NCI-H1092 treated with DMSO at 0.1 percent for 48 hours (cell line): Measurements from ENCODE around the gene HAS3.

Source experiments
- DNase-seq: peaks from one replicate; lab custom pipeline; 2025; lab: John Stamatoyannopoulos, UW

HAS3 gene

DNA sequence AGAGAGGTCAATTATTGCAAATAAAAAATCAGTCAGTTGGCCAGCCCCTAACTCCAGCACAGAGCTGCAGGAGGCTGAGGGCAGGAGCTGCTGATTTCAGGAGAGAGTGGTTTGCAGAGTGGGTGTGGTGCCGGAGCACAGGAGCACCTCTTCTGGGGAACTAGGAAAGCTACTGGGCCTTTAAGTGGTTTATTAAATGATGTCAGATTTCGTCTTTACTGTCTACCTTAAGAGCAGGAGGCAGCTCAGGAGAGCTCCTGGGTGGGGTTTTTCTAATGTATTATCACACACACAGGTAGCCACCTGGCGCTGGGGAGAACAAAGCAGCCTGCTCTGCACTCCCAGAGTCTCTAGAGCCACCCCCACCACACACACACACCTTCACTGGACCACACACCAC is 11.5 kb upstream of the HAS3 start:
- peak; percentile 47 for DNase-seq

DNA sequence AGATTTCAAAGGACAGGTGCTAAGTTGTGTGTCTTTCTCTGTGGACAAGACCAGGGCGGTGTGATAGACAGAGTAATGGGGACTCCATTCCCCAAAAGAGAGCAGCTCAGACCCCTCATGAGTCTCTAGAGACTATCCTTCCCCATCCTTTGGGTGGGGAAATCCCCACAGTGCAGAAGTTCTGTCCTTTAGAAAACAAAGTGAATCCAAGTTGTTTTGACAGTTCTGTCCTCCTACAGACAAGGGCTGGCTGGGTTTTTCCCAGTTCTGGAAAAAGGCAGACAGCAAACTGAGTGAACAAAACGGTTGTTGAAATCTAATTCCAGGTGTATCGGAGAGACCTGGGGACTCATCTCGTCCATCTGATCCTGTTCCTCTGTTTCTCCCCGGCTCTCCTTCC is 11.0 kb upstream of the HAS3 start:
- no peak for DNase-seq

DNA sequence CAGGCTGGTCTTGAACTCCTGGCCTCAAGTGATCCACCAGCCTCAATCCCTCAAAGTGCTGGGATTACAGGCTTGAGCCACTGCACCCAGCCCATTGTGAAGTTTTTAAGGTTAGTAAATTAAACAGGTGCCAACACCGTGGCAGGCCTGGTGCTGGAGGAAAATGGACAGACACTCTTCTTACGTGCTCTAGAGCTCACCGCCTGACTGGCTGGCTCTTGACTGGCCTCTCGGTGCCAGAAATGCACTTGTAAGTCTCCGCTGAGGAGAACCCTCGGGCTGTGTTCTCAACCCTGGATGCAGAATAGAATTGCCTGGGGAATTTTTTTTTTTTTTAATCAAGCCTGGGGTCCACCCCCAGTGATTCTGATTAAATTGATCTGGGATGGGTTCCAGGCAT is 10.3 kb upstream of the HAS3 start:
- DNase-seq = peak; percentile 93

DNA sequence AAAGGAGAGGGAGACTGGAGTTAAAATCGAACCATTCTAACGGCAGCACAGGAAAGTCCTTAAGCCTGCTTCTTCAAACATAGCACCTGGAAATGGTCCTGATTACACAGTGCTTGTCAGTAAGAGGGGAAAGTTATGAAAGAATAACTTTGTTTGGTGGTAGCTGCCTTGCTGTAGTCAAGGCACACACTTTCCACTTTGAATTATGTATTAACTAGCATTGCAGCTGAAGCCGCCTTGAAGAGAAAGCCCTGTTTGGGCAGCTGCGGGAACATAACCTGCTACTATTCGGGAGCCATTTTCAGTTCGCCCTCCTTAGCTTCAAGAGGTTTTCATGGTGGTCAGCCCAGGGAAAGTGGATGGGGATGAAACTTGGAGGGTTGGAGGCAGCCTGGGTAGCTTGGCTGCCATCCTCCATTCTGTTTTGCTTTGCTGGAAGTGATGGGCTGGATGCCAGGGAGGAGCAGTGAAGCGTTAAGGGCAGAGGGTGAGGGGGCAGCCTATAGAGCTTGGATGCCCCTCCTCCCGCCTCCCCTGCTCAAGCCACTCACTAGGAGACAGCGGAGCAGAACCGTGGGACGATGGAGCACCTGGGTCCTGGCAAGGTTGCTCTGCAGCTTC is 5.3 kb upstream of the HAS3 start:
- DNase-seq = peak; percentile 98

DNA sequence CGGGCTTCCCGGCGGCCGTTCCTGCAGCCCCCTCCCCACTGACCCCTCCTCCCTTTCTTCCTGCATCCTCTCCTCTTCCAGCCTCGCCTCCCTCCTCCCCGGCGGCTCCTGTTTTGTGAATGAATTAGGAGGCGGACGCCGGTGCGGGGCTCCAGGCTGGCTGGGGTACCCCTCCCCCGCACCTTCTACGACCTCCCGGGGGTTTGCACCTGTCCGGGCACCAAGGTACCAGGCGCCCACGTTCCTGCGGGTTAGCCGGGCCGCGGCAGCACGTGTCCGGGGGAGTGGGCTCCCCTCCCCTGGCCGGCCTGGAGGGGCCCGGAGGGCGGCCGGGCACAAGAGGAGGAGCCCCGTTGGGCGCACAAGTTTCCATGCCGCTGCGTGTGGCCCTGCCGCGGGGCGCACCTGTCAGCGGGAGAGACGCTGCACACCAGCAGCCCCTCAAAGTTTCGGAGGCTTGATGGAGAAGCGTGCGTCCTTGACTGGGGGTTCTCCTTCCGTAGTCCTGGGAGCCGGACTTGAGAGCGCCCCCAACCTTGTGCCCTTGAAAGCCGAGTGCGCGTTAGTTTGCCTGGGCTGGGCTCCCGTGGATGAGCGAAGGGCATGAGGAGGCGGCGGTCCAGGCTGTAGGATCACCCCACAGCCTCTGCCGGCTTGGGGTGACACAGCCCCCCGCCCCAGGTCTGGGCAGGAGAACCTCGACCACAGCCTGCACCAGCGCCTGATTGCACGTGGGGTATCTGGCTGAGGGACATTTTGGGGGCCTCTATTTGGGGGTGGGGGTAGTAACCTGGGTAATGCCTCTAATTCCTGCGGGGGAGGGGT is 1.2 kb downstream of the HAS3 start:
- no peak for DNase-seq

DNA sequence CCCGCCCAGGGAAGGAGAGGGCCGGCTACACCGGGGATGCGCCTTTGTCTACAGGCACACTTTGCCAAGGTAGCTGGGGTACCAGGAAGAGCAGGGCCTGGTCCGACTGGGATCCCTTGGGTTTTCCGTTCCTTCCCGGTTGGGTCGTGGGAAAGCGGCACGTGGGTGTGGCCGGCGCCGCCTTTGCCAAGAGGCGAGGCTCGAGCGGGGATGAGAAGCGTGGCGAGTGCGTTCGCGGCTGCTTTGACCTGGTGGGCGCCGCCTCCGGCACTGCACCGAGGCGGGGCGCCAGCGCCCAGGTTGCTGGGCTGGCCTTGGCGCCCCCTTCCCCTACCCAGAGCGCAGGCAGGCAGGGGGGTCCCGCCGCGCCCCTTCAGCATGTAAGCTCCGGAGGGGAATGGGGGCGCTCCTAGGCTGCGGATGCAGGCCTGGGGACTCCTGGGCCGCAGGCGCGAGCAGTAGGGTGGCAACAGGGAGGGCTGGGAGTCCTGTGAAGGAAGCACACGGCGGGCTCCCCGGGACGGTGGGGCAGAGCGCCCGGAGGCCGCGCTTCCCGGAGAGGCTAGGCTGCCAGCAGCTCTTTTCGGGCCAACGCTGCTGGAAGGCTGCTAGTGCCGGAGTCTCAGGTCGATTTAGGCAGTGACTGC is 2.0 kb downstream of the HAS3 start:
- peak; percentile 43 for DNase-seq

DNA sequence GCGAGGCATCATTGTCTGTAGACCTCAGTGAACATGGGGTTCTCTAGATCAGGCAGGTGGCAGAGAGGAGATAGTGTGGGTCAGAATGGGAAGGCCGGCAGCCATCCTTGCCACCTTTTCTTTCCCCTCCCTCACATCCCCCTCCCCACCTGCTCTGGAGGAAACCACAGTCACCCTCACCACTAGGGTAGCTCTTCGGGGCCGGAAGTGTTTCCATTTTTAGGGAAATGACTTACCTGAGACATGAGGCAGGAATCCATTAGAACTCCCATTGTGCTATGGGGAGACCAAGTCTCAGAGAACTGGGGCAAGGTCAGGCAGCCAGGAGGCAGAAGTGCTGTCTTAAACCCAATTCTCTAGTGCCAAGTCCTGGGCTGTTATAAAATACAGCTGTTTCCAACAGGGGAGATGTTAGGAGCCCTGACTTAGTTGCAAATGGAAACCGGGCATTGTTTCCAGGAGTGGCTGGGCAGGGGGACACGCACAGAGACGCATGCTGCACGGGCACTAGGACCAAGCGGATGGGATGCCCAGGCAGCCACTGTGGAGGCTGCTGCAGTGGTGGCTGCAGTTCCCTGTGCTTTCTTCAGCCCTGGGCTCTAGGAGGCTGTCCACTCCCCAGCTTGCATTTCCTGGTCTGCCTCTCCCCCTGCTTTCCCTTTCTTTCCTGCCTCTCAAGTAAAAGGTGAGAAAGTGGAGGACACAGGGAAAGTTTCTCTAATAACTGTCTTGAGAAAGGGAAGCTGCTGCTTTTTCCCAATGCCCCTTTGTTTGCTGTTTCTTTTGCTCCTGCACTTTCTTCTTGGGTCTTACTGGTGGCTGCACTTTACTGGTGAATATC is 2.8 kb downstream of the HAS3 start:
- no peak for DNase-seq

DNA sequence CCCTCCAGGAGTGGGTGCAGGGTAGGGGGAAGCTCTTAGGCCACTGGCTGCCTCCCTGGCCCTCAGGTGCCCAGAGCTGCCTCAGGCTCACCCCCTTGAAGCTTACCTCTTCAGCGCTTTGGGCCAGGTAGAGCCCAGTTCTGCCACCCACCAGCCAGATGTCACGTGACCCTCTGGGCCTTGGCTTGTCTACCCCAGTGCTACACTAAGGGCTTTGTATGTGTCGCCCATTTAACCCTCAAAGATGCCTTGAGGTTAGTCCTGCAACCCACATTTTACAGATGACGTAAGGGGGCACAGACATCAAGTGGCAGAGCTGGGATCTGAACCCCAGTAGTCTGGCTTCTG is 3.4 kb downstream of the HAS3 start:
- DNase-seq = no peak

DNA sequence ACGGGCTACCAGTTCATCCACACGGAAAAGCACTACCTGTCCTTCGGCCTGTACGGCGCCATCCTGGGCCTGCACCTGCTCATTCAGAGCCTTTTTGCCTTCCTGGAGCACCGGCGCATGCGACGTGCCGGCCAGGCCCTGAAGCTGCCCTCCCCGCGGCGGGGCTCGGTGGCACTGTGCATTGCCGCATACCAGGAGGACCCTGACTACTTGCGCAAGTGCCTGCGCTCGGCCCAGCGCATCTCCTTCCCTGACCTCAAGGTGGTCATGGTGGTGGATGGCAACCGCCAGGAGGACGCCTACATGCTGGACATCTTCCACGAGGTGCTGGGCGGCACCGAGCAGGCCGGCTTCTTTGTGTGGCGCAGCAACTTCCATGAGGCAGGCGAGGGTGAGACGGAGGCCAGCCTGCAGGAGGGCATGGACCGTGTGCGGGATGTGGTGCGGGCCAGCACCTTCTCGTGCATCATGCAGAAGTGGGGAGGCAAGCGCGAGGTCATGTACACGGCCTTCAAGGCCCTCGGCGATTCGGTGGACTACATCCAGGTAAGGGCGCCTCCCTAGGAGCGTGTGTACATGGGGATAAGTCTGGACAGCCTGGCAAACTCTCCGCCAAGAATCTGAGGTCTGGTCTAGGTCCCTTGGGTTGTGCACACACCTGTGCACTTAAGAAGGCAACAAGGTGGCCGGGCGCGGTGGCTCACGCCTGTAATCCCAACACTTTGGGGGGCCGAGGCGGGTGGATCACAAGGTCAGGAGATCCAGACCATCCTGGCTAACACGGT is 4.2 kb downstream of the HAS3 start:
- no peak for DNase-seq

DNA sequence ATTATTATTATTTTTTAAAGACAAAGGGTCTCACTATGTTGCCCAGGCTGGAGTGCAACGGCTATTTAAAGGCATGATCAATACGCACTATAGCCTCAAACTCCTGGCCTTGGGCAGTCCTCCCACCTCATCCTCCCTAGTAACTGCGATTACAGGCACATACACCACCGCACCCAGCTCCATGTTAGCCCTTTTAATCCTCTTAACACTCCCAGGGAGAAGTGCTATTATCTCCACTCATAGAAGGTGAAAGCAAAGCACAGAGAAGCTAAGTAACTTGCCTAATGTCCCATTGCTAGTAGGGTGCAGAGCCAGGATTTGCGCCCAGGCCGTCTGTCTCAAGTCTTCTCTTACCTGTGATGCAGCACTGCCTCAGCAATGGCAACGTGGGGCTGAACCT is 5.0 kb downstream of the HAS3 start:
- no peak for DNase-seq

DNA sequence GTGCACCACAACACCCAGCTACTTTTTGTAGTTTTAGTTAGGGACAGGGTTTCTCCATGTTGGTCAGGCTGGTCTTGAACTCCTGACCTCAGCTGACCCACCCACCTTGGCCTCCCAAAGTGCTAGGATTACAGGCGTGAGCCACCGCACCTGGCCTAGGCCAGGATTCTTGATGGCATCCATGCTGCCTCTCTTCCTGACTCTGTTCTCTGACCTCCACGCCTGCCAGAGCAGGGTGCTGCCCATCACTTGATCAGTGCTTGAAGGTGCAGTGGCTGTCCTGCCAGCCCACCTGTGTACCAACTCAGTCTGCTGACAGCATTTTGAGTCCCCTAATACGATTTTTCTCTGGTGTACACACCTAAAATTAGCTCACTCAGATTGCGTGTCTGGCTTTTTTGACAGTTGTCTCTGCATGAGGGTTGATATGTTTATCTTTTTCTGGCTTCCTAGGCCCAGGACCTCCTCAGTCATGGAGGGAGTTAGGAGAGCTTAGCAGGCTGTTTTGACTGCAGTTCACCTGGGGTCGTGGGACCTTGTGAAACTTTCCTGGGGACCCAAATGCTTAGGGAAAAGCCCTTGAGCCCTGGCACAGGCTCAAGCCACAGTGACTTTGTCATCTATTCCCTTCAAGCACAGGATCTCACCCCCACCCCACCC is 5.9 kb downstream of the HAS3 start:
- DNase-seq = no peak

DNA sequence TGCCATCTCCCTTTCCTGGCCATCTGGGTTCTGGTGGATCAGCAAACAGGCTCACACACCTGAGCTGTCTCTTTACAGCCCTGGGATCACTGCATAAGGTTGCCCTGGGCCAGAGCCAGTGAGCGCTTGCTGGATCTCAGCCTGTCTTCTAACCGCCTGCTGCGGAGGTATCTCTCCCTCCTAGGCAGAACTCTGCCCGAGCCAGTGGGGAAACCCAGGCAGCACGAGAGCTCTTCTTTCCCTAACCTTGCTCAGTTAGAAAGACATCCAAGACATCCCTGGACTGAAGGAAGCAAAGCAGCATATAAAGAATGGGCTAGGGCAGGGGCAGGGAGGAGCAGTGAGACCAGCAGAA is 6.4 kb downstream of the HAS3 start:
- DNase-seq = no peak

DNA sequence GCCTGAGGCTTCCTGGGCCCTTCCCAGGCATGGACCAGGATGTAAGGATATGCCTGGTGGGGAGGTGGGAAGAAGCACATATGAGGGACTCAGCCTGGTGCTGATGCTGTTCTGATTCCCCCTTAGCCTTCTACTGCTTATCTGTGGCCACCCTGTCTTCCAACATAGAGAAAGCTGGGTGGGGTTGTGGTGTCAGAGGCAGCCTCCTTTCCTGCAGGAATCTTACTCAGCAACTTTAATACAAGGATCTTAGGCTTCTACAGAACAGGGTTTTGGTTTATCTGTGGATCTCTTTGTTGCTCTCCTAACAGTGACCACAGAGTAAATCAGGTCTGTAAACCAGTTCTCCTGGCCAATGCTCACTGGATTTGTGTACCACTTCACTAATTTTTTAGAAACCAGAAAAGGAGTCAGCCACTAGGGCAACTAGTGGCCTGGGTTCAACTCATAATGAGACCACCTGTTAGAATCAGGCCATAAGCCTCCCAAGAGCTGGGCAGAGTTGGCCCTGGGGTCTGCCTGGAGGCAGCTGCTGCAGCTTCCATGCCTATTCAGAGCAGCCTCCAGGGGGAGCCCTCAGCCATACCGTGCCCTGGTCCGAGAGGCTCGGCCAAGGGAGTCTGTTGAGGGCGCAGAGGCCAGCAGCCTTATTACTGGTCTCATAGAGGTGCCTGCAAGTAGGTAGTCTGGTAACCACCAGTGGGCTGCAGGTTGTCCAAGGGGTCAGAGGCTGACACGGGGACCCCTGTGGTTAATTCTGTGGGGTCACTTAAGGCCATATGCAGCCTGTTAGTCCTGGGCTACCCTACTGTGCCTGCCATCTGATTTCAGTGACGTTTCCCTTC is 7.1 kb downstream of the HAS3 start:
- DNase-seq = no peak

DNA sequence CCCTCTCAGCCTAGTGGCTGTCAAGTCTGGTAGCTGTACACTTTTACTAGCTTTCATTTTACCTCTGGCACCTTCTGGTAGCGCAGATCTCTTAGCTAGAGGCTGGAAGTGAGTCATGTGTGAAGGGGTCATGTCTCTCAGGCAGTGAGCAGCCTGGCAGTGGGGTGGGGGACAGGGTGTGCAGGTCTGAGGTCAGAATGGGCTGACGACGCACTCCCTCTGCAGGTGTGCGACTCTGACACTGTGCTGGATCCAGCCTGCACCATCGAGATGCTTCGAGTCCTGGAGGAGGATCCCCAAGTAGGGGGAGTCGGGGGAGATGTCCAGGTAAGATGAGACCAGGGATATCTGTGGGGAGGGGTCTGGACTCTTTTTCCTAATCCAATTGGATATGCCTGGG is 7.8 kb downstream of the HAS3 start:
- DNase-seq = no peak

DNA sequence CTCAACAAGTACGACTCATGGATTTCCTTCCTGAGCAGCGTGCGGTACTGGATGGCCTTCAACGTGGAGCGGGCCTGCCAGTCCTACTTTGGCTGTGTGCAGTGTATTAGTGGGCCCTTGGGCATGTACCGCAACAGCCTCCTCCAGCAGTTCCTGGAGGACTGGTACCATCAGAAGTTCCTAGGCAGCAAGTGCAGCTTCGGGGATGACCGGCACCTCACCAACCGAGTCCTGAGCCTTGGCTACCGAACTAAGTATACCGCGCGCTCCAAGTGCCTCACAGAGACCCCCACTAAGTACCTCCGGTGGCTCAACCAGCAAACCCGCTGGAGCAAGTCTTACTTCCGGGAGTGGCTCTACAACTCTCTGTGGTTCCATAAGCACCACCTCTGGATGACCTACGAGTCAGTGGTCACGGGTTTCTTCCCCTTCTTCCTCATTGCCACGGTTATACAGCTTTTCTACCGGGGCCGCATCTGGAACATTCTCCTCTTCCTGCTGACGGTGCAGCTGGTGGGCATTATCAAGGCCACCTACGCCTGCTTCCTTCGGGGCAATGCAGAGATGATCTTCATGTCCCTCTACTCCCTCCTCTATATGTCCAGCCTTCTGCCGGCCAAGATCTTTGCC is 9.0 kb downstream of the HAS3 start:
- no peak for DNase-seq

DNA sequence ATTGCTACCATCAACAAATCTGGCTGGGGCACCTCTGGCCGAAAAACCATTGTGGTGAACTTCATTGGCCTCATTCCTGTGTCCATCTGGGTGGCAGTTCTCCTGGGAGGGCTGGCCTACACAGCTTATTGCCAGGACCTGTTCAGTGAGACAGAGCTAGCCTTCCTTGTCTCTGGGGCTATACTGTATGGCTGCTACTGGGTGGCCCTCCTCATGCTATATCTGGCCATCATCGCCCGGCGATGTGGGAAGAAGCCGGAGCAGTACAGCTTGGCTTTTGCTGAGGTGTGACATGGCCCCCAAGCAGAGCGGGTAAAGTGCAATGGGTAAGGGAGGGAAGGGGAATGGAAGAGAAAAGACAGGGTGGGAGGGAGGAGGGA is 9.5 kb downstream of the HAS3 start:
- no peak for DNase-seq

DNA sequence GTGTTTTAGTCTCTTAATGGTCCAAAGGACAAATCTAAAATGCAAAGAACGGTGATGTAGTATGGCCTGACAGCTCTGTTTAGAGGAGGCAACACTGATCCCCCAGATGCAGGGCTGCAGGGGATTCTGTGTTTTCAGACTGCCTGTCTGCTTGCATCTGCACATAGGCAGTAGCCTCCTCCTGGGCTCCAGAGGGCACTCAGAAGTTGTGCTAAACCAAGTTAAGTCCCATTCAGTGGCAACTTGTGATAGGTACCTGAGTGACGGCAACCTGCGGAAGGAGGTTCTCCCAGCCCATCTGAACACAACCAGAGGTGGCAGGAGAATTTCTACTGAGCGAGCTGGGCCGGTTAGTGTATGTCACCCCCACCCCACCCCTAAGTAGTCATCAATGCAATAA is 9.9 kb downstream of the HAS3 start:
- DNase-seq = no peak

DNA sequence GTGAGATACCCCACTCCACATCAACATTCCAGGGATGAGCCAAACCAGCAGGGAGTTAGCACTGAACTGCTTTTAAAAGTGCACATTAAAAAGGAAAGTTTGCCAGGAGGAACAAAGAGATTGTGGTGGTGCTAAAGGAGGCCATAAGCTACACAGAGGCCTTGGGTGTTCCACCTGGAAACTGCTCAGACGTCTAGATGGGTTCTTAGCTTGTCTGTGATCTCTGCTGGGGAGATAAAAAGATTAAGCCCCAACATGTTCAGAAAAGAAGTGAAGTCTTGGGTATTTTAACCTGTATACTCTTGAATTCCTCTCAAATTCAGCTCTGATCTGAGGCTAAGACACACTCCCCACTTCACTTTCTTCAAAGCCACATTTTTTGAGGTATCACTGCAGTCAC is 10.4 kb downstream of the HAS3 start:
- DNase-seq = no peak

DNA sequence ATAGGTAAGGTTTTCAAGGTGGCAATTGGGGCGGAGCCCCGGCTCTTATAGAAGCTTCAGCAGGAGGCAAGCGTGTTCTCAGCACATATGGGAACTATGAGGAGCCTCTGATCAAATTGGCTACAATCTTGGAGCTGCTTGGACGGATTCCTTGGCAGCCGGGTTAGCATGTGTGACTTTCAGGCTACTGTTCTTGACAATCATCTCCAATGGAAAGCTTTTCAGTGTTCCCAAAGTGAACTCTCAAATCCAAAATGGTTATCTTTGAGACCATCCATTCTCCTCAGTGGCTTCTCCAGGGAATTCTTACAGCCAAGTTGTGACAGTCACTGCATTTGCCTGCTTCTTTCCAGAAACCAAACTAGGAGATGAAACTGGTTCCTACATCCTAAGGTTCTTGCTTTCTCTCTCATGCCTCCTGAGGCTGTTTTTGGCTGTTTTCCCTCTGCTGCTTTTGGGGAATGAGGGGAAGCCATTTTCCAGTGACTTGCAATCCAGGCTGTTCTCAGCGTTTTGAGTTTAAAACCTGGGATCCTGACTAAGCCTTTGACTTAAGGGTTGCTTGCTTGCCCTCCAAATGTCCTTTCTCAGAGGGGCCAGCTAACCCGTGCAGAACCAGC is 10.9 kb downstream of the HAS3 start:
- DNase-seq = no peak

DNA sequence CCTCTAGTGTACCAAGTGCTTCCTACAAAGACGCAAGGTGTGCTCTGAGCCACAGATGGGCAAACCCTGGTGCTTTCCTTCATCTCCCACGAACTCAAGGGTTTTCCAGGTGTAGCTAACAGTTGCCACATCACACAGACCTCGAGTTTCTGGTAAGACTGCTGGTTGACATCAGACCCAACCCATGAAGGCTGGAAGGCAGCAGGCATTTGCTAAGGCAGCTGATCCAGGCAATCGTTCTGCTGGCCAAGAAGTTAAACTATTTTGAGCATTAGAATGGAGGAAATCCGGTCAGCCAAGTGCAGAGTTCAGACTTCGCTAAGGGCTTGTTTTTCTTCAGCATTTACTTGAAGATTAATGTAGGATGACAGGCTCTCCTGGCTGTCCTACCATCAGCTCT is 11.5 kb downstream of the HAS3 start:
- no peak for DNase-seq
